HL-60 (cell line): ENCODE measurements around the gene CENPX.

Experiments
- CTCF ChIP-seq: IDR thresholded peaks from one replicate; pipeline ENCODE4 v1.5.1; 2011; ENCODE audit warnings: low read length, control low read depth, inconsistent platforms; ENCODE audit not compliant: insufficient read depth
- GABPA ChIP-seq: IDR thresholded peaks from 2 replicates; pipeline ENCODE4 v1.6.1; 2012; ENCODE audit warnings: low read depth
- POLR2AphosphoS5 ChIP-seq: IDR thresholded peaks from 2 replicates; pipeline ENCODE4 v1.6.1; 2012; ENCODE audit warnings: low read depth
- REST ChIP-seq: IDR thresholded peaks from 2 replicates; pipeline ENCODE4 v1.6.1; 2012; ENCODE audit warnings: low read depth; ENCODE audit not compliant: insufficient replicate concordance
- SPI1 ChIP-seq: IDR thresholded peaks from 2 replicates; pipeline ENCODE4 v1.6.1; 2012; ENCODE audit warnings: low read depth, mild to moderate bottlenecking, borderline replicate concordance

GRCh38 chr17:82045936-82046484 lies 23.3 kb upstream of the CENPX start:
- no peak for TF ChIP-seq CTCF
- TF ChIP-seq SPI1, result no peak
- no peak for TF ChIP-seq REST
- TF ChIP-seq POLR2AphosphoS5, result no peak
- no peak for TF ChIP-seq GABPA
